ENCODE measurements around the gene SMIM22. TPM values are rescaled to one million over a fixed set of nuclear protein-coding genes. Genes with fewer than 3 reads are reported as not detected.

SMIM22 gene
- total RNA-seq, 2 experiments from 2014 or later = not detected

GRCh38 chr16:4802659-4803287 is 7.6 kb downstream of the SMIM22 start:
- Mint-ChIP-seq H3K27me3 (no peaks in the 10 kb centered on the region), H3K4me1 (peaks cover 23% of the 10 kb centered on the region), H3K9me3 (no peaks in the 10 kb centered on the region), H3K27ac (peak overlapping the region; percentile 61), H3K36me3 (ENCODE audit: low read depth) (peaks cover 22% of the 10 kb centered on the region), H3K4me3 (peak overlapping the region; percentile 79)
- CTCF ChIA-PET = interaction anchor here (0.6 to 1.9 kb wide), 5 partner anchors 39 to 297 kb away, joined by 3 to 9 read pairs (median 4); partner anchors contain the start of genes ANKS3, DNAAF8 and MGRN1
- POLR2A ChIA-PET = interaction anchor here (0.7 to 1.6 kb wide), 13 partner anchors 8 to 264 kb away, joined by 3 to 8 read pairs (median 3); partner anchors contain the start of genes ANKS3, CDIP1, DNAAF8 and GLYR1
- DNase-seq = peak; percentile 89

- H3K4me3 Mint-ChIP-seq = peak overlapping the region; percentile 79
- H3K9me3 Mint-ChIP-seq = no peaks in the 10 kb centered on the region
- peaks cover 23% of the 10 kb centered on the region for H3K36me3 Mint-ChIP-seq (ENCODE audit: low read depth)
Observed at GRCh38 chr16:4803401-4803844, 8.3 kb downstream of the SMIM22 start.

GRCh38 chr16:4803898-4804762 is 9.0 kb downstream of the SMIM22 start:
- ChIA-PET CTCF (interaction anchor here (1.5 kb wide), 1 partner anchor 187 kb away, joined by 3 read pairs; no protein-coding TSS in a partner anchor), POLR2A (interaction anchor here (1.2 to 1.5 kb wide), 4 partner anchors 7 to 230 kb away, joined by 3 to 8 read pairs (median 4); partner anchors contain the start of genes ANKS3, DNAAF8 and NAGPA)
- H3K27ac Mint-ChIP-seq = no peak overlapping the region
- peaks cover 23% of the 10 kb centered on the region for H3K4me1 Mint-ChIP-seq
- H3K4me3 Mint-ChIP-seq = peak overlapping the region; percentile 37
- H3K36me3 Mint-ChIP-seq (ENCODE audit: low read depth) = peaks cover 27% of the 10 kb centered on the region
- no peak for DNase-seq
- H3K27me3 Mint-ChIP-seq = no peaks in the 10 kb centered on the region
- H3K9me3 Mint-ChIP-seq = no peaks in the 10 kb centered on the region

More at GRCh38 chr16:4803401-4803844, 8.3 kb downstream of the SMIM22 start:
- H3K4me1 Mint-ChIP-seq = peaks cover 23% of the 10 kb centered on the region
- no peaks in the 10 kb centered on the region for H3K27me3 Mint-ChIP-seq
- peak overlapping the region; percentile 16 for H3K27ac Mint-ChIP-seq
- no peak for DNase-seq
- ChIA-PET CTCF (interaction anchor here (1.5 to 1.9 kb wide), 2 partner anchors 69 to 186 kb away, joined by 3 to 8 read pairs; partner anchors contain the start of genes ANKS3 and DNAAF8), POLR2A (interaction anchor here (0.7 to 1.5 kb wide), 8 partner anchors 8 to 231 kb away, joined by 3 to 8 read pairs (median 4); partner anchors contain the start of genes ANKS3, DNAAF8, GLYR1 and MGRN1)

GRCh38 chr16:4805231-4805630 is 10.1 kb downstream of the SMIM22 start:
- Mint-ChIP-seq H3K27me3 (no peaks in the 10 kb centered on the region), H3K4me1 (peaks cover 23% of the 10 kb centered on the region), H3K9me3 (no peaks in the 10 kb centered on the region), H3K4me3 (no peak overlapping the region), H3K27ac (no peak overlapping the region), H3K36me3 (ENCODE audit: low read depth) (peaks cover 27% of the 10 kb centered on the region)
- ChIA-PET CTCF (no interaction called here), POLR2A (no interaction called here)
- no peak for DNase-seq

- Mint-ChIP-seq H3K9me3 (no peaks in the 10 kb centered on the region), H3K36me3 (ENCODE audit: low read depth) (peaks cover 33% of the 10 kb centered on the region), H3K27me3 (no peaks in the 10 kb centered on the region), H3K27ac (no peak overlapping the region), H3K4me1 (peaks cover 15% of the 10 kb centered on the region), H3K4me3 (no peak overlapping the region)
- CTCF ChIA-PET = interaction anchor here (0.7 kb wide), 1 partner anchor 40 kb away, joined by 3 read pairs; no protein-coding TSS in a partner anchor
- POLR2A ChIA-PET = no interaction called here
- DNase-seq = no peak
Observed at GRCh38 chr16:4806280-4806679, 11.1 kb downstream of the SMIM22 start.

- H3K4me3 Mint-ChIP-seq = no peak overlapping the region
- no peaks in the 10 kb centered on the region for H3K4me1 Mint-ChIP-seq
- peaks cover 49% of the 10 kb centered on the region for H3K36me3 Mint-ChIP-seq (ENCODE audit: low read depth)
- H3K27ac Mint-ChIP-seq = no peak overlapping the region
- CTCF ChIA-PET = interaction anchor here (0.7 kb wide), 1 partner anchor 19 kb away, joined by 3 read pairs; no protein-coding TSS in a partner anchor
- POLR2A ChIA-PET = interaction anchor here (1.0 kb wide), 1 partner anchor 8 kb away, joined by 3 read pairs; no protein-coding TSS in a partner anchor
- no peaks in the 10 kb centered on the region for H3K9me3 Mint-ChIP-seq
- H3K27me3 Mint-ChIP-seq = no peaks in the 10 kb centered on the region
- no peak for DNase-seq
Observed at GRCh38 chr16:4811242-4811641, 16.1 kb downstream of the SMIM22 start.

- Mint-ChIP-seq H3K9me3 (no peaks in the 10 kb centered on the region), H3K4me3 (no peak overlapping the region), H3K4me1 (no peaks in the 10 kb centered on the region), H3K36me3 (ENCODE audit: low read depth) (peaks cover 53% of the 10 kb centered on the region), H3K27ac (no peak overlapping the region), H3K27me3 (no peaks in the 10 kb centered on the region)
- POLR2A ChIA-PET = interaction anchor here (1.0 kb wide), 1 partner anchor 8 kb away, joined by 3 read pairs; no protein-coding TSS in a partner anchor
- DNase-seq = no peak
- CTCF ChIA-PET = no interaction called here
Observed at GRCh38 chr16:4811773-4812172, 16.6 kb downstream of the SMIM22 start.

DNA sequence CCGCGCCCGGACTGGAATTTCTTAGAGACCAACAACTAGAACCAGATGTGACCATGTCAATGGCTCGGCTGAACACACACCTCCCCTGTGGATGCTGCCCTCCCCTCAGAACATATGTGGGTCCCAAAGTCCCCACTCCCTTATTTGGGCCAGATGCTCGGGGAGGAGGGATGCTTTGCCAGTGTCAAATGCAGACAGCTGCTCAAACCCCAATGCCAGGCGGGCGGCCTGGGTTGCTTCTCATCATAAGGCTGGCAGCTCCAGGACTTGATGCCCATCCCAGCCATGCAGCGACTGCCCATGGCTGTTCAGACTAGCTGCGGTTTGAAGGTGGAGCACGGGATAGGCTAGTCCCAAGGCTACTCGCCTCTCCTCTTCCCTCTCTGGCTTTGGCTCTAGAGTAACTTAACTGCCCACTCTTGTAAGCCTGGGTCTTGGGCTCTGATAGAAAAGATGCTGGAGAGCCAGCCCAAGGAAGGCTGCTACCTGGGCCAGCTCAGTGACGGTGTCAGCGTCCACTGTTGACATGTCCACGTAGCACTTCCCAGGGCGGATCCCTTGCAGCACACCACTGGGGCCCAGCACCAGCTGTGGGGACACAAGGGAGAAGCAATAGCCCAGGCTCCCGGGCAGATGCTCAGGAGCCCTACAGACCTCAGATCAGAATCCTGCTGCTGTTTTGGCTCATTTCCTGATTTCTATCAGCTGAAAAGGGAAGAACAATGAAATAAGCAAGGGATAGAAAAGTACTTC is 18.3 kb downstream of the SMIM22 start:
- ChIA-PET CTCF (no interaction called here), POLR2A (interaction anchor here (0.6 kb wide), 1 partner anchor 33 kb away, joined by 3 read pairs; the partner anchor contains the start of gene GLYR1)
- Mint-ChIP-seq H3K9me3 (no peaks in the 10 kb centered on the region), H3K27ac (peak overlapping the region; percentile 11), H3K4me1 (no peaks in the 10 kb centered on the region), H3K36me3 (ENCODE audit: low read depth) (peaks cover 53% of the 10 kb centered on the region), H3K4me3 (no peak overlapping the region), H3K27me3 (no peaks in the 10 kb centered on the region)
- DNase-seq = no peak

DNA sequence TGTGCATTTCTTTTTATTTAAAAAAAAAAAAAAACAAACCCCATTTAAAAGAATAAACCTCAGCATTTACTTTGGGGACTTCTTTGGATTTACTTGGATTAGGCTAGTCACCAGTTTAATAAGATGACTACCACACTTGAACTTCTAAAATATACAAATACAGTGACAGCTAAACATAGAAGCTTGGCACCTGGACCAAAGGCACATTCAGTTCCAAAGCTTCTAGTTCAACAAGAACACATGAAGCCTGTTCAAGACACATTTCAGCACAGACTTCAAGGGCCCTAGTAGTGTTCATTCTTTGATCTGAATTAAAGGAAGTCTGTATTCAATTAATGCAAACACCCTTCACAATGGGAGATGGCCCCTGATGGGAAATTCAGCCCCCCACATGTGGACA is 18.9 kb downstream of the SMIM22 start:
- no peak for DNase-seq
- CTCF ChIA-PET = no interaction called here
- Mint-ChIP-seq H3K27ac (no peak overlapping the region), H3K36me3 (ENCODE audit: low read depth) (peaks cover 53% of the 10 kb centered on the region), H3K4me3 (no peak overlapping the region), H3K27me3 (no peaks in the 10 kb centered on the region), H3K4me1 (no peaks in the 10 kb centered on the region), H3K9me3 (no peaks in the 10 kb centered on the region)
- POLR2A ChIA-PET = interaction anchor here (0.6 kb wide), 1 partner anchor 33 kb away, joined by 3 read pairs; the partner anchor contains the start of gene GLYR1

- ChIA-PET CTCF (no interaction called here), POLR2A (no interaction called here)
- Mint-ChIP-seq H3K27me3 (no peaks in the 10 kb centered on the region), H3K4me1 (no peaks in the 10 kb centered on the region), H3K27ac (no peak overlapping the region), H3K9me3 (no peaks in the 10 kb centered on the region), H3K4me3 (no peak overlapping the region), H3K36me3 (ENCODE audit: low read depth) (peaks cover 53% of the 10 kb centered on the region)
- no peak for DNase-seq
Observed at GRCh38 chr16:4814542-4815173, 19.5 kb downstream of the SMIM22 start.

GRCh38 chr16:4820652-4821051 is 25.5 kb downstream of the SMIM22 start:
- H3K4me1 Mint-ChIP-seq = no peaks in the 10 kb centered on the region
- DNase-seq = no peak
- H3K27ac Mint-ChIP-seq = no peak overlapping the region
- peaks cover 59% of the 10 kb centered on the region for H3K36me3 Mint-ChIP-seq (ENCODE audit: low read depth)
- ChIA-PET CTCF (no interaction called here), POLR2A (no interaction called here)
- no peak overlapping the region for H3K4me3 Mint-ChIP-seq
- no peaks in the 10 kb centered on the region for H3K27me3 Mint-ChIP-seq
- H3K9me3 Mint-ChIP-seq = no peaks in the 10 kb centered on the region

DNA sequence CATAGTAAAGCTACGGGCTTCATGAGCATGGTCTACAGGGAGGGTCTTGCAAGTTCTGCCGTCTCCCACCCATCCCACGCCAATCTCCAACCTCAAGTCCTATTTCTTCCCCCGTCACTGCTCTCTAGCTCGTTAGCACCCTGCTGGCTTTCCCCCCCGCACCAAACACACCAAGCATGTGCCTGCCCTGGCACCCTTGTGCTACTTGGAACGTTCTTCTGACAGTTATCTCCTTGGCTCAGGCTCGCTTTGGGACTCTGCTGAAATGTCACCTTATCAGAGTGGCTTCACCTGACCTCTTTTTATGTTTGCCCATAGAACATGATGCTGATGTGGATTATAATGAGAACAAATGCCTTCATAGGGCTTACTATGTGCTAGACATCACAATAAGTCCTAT is 30.0 kb downstream of the SMIM22 start:
- no peaks in the 10 kb centered on the region for H3K4me1 Mint-ChIP-seq
- no peaks in the 10 kb centered on the region for H3K9me3 Mint-ChIP-seq
- H3K27ac Mint-ChIP-seq = no peak overlapping the region
- H3K36me3 Mint-ChIP-seq (ENCODE audit: low read depth) = peaks cover 60% of the 10 kb centered on the region
- CTCF ChIA-PET = no interaction called here
- no peak overlapping the region for H3K4me3 Mint-ChIP-seq
- no peak for DNase-seq
- no peaks in the 10 kb centered on the region for H3K27me3 Mint-ChIP-seq
- POLR2A ChIA-PET = no interaction called here

Measured in activated CD4-positive, alpha-beta memory T cell treated with anti-CD3 and anti-CD28 coated beads, Interleukin-2, amount 10 ng/mL, durations not matched to agents 7 days and 5 days (primary cell).